ENCODE data around the gene VPS26C.

Gene VPS26C

DNA sequence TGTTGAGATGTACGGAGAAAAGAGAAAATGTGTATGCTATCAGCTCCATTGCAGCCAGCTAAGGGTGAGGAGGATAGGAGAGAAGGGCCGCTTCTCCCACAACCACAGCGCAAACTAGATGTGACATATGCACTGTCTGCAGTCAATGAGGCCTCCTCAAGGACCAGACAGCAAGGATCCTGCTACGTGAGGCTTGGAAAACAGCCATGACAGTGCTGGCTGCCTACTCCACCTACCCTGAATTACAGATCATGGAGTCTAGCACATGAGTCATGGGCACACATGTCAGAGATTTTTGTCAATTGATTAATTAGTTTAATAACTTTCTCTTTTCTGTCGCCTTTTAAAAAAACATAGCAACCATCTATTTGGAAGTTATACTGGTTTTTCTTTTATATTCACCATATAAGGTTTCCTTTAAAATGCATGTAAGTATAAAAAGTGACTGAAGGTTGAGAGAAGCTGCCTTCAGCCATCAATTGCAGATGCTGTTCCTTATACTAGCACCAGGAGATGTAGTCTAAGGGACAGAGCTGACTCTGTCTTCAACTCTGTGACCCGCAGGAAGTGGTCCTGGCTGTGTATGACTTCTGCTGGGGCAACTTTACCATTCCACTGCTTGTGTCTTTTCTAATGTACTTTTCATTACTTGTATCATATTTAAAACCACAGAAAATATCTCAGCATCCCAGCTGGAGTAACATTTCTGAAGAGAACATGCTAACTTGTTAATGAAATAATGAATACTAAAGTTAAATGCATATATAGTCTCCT, 3.1 kb downstream of the VPS26C start:
- DNase-seq, result peak; percentile 58

DNA sequence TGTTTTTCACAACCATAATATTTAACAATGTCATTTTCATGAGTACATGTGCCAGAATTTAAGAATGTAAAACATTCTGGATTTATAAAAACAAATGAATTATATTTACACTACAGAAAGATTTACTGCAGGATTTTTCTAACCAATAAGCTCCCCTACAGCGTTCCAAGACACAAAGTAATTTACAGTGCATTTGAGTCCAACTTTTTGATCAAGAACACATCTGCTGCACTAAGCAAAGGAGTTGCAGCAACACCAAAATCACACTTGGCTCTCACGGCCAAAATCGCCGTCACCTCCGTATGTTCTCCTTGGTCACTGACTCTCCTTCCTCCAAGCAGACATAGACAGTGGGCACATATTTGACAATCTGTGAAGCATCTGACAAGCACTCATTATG, 7.7 kb downstream of the VPS26C start:
- DNase-seq, result no peak

DNA sequence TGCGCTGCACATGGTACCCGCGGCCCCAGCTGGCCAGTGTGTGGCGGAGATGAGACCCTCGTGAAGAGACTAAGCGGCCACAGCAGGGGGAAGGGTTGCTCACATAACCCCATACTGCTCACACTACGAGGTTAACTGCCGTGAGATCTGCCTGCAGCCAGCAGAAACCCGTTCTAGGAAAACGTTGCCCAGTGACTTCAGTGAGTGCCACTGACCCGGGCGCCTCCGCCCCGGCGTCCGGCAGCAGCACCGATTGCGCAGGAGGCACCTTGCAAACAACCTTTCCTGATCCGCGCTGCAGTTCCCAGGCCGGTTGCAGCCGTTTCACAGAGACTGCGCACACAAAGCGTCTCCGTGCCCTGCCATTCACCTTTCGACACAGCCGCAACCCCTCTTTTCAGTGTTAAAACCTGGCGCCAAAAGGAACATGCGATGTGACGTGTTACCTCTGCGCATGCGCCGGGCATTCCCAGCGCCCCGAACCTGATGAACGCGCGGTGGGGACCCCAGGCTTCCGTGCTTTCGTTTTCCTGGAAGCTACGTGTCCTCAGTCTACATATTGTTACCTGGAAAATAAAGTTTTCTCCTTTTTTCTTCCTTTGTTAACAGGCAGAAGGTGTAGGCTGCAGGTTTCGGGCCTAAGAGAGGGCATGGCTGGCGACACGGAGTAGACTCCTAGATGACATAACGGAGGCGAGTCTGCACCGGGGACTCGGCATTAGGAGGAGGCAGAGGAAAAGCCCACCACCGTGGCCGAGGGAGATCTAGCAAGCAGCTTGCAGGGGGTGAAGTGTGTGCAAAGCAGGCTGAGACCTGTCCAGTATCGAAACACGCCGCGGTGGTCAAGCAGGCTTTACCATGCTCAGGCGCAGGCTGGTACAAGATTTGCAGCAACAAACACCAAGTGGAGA, 8.9 kb downstream of the VPS26C start:
- DNase-seq, result peak; percentile 96

DNA sequence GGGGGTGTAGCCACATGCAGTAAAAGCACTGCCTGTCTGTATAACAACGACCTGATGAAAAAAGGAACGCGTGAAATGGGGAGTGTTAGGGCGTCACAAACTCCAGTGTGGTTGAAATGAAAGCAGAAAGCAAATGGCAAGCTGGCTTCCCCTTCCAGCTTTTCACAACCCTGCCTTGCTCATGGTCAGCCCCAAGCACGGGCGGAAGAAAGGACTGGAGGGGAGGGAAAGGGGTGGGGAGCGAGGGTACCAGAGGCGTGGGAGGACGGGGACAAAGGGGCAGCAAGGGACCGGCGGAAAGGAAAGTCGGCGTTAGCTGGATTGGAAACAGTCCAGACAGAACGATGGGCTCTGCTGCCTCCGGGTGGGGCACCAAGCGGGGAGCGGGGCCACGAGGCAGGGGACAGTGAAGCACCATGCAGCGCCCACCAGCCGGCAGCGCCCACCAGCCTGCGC, 9.6 kb downstream of the VPS26C start:
- peak; percentile 74 for DNase-seq

DNA sequence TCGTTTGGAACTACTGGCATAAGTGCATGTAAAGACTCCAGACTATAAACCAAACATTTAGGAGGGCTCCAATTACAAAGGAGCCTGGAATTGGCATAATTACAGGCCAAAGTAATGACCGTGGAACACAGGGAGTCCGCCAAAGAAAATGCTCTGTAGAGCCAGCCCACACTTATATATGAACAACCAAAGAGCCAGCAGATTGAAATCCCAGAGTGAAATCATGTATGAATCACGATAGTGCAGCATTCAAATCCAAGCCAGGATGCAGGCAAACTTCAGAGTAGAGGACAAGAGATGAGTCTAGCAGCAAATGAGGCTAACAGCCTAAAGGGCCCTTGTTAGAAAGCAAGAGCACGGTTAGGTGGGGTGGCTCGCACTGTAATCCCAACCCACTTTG, 13.1 kb downstream of the VPS26C start:
- DNase-seq, result no peak

DNA sequence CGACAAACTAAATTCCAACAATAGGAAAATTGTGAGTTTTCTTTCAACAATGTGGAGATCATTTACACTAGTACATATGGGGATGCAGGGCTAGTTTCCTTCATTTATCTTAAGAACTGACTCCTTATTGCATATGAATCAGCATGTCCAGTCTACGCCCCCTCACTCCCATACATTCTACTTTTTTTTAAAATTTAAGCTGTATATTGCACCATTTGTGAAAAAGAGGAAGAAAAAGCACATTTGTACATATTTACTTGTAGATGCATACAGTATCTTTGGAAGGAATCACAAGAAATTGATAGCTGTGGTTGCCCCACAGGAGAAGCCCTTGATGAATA, 15.9 kb downstream of the VPS26C start:
- peak; percentile 56 for DNase-seq

DNA sequence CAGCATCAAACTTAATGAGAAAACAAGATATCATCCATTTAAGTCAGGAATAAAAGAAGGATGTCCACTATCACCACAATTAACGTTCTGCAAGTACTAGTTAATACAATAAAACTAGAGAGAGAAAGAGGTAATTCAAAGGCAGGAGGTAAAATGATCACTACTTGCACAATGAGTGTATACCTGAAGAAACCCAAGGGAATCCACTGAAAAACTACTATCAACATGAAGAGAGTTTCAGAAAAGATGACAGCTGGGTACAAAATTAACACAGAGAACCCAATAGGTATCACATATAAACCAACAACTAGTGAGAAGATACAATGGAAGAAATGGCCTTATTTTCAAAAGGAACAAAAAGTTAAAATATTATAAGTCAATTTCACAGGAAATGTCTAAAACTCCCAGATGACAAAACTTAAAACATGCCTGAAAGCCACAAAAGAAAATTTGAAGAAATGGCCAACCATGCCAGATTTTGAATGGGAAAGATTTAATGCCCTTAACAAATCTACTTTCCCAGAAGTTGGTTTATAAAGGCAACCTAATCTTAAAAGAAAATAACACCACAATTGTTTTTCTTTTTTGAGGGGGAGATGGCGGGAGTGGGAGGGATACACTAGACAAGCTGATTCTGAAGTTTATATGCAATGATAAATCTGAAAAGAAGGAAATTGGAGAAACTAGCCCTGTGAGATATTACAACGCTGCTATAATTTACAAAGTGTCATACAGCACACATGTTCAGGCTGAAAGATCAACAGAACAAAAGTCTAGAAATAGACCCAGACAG, 17.8 kb downstream of the VPS26C start:
- DNase-seq, result no peak

DNA sequence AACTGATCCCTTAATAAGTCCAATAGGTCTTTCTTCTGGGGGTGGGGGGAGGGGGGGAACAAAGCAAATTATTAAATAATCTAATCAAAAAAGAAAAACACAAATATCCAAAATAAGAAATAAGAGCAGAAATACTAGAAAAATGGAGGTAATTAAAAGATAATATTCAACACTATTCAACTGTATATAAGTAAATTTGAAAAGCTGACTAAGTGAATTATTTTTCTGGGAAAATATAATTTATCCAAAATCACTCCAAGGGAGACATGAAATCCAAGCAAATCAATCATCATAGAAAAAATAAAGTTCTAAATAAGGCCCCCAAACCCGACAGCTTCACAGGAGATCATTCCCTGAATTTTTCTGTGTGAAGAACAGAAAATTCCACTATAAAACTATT, 18.8 kb downstream of the VPS26C start:
- no peak for DNase-seq

DNA sequence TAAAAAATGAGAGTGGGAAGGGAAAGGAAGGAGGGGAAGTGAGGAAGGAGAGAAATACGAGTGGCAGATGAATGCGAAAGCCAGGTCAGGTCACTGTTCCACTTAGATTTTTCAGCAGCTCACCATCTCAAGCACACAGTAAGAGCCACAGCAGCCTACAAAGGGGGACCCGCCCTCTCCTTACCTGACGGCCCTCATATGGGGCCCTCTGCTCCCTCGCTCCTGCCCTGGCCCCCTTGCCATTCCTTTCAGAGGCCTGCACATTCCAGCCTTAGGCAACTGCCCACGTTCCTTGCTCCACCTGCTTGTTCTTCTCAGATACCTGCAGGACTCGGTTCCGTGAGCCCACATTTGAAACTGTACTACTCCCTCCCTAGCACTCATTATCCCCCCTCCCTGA, 22.0 kb downstream of the VPS26C start:
- no peak for DNase-seq

DNA sequence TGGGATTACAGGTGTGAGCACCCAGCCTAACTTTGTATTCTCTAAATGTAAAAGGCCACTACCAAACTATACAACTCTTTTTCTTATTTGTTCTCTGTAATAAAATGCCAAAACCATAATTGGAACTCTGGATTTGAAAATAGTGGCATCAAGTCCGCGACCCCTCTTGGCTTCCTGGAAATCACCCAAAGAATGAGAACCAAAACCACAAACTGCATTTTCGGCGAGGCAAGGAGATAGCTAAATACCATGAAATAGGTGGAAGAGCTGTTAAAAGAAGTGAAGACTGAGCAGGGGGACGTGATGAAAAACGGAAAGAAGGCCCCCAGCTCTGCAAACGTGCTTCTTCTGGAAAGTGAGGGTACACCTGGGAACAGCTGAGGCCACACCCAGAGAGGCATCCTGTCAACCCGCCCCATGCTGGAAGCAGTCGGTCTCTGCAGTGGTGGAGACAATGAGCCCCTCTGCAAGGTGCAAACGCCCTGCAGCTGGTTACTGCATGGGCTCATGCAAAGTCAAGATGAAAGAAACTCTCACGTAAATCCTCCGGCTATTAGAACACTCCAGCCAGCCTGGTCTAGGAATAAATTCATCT, 22.5 kb downstream of the VPS26C start:
- DNase-seq, result peak; percentile 61

DNA sequence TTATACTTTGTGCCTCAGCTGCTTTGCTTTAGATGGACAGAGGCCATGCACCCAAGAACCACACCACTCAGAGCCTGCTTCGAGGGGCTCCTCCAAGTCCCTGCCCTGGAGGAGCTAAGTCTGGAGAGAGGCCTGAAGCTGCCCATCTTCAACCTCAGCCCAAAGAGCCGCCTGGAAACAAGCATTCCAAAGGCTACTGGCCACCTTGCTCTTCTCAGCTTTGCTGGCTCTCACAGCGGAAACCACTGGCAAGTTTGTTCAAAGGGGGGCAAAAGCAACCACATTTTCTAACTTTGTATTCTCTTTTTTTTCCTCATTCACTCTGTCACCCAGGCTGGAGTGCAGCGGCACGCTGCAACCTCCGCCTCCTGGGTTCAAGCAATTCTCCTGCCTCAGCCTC, 23.2 kb downstream of the VPS26C start:
- no peak for DNase-seq

DNA sequence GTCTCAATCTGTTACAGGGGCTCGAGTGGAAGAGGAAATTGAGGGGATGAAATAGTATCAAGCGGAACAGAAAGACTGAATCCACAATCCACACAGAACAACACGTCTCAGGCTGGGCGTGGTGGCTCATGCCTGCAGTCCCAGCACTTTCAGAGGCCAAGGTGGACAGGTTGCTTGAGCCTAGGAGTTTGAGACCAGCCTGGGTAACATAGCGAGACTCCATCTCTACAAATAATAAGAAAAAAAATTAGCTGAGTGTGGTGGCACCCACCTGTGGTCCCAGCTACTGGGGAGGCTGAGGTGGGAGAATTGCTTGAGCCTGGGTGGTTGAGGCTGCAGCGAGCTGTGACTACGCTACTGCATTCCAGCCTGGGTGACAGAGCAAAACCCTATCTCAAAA, 25.7 kb downstream of the VPS26C start:
- no peak for DNase-seq

DNA sequence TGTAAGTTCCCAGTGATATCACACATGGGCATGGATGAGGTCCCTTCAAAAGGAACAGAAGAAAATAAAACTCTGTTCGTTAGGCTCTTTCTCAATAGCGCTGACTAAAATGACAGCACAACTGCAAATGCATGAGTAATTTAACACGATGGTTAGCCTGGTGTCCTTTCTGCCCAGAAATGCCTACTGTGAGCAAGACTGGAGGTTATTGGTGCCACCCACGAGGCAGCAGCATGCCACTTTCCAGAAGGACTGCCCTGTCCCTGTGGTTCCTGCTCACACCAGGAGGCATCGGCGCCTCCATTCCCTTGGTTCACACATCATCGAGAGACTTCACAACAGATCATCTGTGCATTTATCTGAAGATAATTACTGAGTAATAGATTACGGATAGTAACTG, 26.2 kb downstream of the VPS26C start:
- no peak for DNase-seq

DNA sequence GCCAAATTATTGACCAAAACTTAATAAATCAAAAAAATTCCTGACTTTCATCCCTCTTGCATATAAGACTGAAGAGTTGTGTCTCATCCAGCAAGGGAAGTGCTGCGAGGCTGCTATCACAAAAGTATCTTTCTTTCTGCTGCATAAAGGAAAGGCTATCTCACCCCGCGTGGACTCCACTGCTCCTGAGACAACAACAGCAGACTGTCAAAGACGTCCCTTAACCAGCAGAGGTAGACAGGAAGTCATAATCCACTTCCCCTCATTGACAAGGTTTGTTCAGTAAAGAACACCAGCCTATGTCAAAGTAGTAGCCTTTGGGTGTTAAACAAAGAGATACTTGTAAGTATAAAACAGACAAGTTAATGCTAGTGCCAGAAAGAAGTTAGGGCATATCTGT, 29.4 kb downstream of the VPS26C start:
- peak; percentile 28 for DNase-seq

DNA sequence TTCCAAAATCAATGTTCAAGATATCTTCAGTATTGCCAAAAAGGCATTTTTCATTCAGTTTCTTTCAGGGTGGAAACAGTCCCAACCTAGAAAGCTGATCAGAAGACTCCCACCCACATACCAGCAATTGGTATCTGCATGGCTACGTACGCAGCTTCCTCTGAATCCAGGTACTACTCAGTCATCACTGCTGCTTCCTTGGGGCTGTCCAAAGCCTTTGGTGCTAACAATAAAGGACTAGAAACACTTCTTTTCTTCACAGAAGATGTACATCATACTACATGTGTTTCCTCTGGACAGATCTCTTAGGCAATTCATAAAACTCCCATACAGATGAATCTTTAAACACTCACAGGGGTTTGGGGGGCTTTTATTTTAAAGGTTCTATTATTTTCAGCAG, 29.8 kb downstream of the VPS26C start:
- no peak for DNase-seq

DNA sequence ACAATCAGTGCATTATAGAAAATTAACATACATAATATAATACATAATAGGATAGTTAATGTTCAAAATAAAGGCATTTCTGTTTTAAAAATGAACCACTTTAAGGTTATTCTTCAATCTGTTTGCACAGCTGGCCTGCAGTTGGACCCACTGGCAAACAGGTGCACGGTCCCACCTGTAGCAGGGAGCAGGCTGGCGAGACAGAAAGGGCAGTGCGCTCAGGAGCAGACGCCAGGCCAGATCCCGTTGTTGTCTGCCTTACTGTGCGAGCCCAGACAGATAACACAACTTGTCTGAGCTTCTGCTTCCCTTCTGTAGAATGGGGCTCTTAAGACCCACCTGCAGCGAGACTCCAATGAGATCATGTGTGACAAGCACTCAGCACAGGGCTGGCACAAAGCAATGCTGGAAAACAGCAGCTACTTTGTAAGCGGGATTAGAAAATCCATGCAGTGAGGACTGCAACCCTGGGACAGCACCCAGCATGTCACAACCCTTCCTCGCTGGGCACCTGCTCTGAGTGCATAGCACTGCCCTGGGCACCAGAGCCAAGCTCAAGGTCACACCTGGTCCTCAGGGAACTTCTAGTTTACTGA, 33.5 kb downstream of the VPS26C start:
- no peak for DNase-seq

DNA sequence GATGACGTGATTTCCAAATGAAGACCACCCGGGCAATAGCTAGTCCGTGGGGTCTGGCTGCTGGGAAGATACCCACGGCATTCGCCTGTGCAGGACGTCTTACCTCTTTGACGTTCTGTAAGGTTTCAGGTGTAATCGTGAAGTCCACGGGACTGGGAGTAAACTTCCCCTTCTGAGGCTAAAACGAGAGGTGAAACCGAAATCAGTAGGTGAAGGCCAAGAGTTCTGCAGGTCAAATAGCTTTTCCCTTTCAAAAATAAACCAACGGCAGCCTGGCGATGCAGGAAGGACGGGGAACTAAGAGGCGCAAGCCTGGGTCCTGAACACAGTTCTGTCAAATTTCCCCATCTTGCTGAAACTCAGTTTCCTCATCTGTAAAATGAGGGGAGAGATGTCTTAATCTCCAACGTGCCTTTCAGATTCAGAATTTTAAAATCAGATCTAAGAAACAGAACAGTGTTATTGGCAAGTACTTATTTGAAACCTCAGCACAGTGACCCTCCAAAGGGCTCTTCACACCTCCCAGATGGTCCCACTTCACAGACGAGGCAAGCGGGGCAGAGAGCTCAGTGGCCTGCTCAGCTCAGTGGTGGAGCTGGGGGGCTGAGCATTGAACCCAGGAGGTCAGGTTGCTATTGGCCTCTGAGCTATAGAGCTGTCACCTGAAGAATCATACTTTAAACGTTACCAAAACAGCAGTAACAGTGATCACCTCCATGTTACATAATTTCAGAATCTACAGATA, 34.7 kb downstream of the VPS26C start:
- no peak for DNase-seq

DNA sequence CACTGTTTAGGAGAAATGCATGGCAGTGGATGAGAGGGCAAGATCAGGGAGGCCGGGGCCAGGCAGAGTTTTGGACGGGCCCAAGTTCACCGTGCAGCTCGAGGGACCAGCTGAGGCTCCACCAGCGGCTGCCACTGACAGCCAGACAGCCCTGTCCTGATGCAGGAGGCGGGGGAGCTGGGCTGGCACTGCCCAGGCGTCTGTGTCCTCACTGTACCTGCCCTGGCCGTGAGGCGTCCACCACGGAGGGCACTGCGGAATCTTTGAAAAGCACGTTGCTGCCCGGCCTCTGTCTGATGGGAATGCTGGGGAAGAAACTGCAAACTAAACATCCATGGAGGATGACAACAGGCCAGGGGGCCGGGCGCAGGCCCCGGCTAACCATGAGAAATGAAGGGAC, 35.5 kb downstream of the VPS26C start:
- no peak for DNase-seq

DNA sequence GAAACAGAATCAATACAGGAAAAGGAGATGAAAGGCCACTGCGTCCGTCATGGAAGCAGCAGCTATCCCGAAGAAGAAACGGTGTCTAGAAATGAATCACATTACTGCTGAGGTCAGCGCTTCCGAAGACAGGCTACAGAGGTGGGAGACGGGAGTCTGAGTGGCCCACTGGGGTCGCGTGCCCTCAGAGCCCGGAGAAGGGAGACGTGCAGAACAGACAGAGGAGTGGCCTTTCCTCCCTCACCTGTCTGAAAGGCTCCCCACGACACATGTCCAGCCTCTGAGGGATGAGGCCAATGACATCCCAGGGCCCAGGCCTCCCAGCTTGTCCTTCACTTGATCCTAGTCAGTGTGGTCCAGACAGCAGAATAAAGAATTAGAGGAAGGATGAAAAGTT, 35.9 kb downstream of the VPS26C start:
- DNase-seq, result no peak

DNA sequence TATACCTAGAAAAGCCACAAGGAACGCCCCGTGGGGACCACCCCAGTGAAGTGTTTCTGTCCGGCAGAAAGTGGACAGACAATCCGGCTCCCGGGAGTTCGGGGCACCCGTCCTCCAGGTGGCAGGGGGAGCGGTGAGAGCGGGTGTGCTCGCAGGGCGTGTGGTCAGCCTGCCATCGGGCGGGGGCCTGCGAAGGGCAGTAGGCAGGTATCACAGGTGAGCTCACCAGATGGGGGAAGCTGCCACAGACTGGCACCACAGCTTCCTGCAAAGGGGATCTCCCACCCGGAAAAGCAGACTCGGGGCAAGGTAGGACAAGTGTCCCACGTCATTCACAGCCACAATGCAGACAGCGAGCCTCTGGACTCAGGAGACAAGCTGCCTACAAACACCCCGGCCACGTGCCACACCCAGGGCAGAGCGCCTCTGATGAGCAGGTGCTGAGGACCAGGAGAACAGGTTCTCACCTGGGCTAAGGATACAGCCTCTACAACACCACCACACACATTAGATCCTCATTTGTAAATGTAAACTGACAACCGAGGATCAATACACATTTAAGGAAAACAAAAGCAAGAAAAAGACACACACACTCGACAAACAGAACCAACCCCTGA, 36.4 kb downstream of the VPS26C start:
- DNase-seq, result no peak

DNA sequence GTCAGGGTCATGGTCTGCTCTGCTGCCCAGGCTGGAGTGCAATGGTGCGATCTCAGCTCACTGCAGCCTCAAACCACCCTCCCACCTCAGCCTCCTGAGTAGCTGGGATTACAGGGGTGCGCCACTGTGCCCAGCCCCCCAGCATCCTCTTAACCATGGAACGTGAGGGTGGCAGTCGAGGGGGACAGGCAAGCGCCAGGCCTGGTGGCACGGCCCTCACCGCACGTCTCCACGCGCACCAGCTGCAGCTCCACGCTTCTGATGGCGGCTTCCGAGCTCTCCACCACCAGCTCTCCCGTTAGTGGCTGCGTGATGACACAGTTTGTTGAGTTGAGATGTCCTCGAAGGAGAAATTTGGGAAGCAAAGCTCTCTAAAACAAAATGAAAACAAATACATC, 39.1 kb downstream of the VPS26C start:
- DNase-seq, result no peak
